GM12864 (cell line): ENCODE data around the gene RPRD1B.

Source experiments
- DNase-seq: peaks from one replicate; pipeline ENCODE4 v3.0.0-alpha.2; 2011; ENCODE audit warnings: low read depth
- H3K4me3 ChIP-seq: 2 replicates; pipeline ENCODE4 v1.5.1; 2011; ENCODE audit warnings: mild to moderate bottlenecking, low read depth, low read length, control low read depth
- CTCF ChIP-seq: IDR thresholded peaks from 2 replicates; pipeline ENCODE4 v1.5.1; 2011; ENCODE audit warnings: low read depth, mild to moderate bottlenecking, moderate library complexity, low read length, control low read depth, inconsistent platforms; ENCODE audit errors: missing control alignments

The RPRD1B gene

GRCh38 chr20:38132910-38133501 is 99.5 kb downstream of the RPRD1B start:
- DNase-seq, result no peak
- no peak for TF ChIP-seq CTCF

GRCh38 chr20:38133680-38134426 is 100.3 kb downstream of the RPRD1B start:
- TF ChIP-seq CTCF, result no peak
- no peak for DNase-seq
- no peak overlapping the region for H3K4me3 ChIP-seq

More at GRCh38 chr20:38132910-38133501, 99.5 kb downstream of the RPRD1B start:
- H3K4me3 ChIP-seq, result no peak overlapping the region

DNA sequence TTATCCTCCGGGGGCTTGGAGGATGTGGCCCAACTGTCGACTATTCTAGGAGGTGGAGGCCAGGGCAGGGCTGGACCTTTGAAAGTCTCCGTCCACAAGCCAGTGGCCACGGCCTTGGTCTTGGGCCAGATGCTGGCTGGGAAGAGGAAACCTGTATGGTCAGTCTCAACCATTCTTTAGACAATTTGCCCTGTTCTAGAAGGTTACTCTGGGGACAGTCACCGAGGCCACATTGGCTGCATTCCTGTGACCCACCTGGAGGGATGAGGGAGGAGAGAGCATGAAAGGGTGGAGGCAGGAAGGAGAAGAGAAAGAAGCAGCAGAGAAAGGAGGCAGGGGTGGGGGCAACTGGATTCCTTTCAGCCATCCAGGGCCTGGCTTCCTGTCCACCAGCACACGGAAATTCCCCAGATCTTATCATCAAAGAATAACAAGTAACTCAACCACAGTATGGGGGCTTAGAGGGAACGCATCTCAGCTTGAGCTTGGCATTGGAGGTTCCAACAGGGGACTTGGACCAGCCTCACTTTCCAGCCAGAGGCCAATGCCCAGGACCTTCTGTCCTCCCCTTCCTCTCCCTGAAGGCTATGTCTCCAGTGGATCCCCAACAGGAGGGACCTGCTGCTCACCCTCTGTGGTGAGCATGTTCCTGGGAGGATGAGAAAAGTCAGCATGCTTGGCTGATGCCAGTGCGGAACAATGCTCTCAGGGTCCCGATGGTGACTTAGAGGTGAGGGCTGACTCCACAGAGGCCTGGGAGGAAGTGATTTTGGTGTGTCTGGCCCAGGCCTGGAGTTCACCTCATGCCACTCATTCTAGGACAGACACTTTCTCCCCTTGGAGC is 101.1 kb downstream of the RPRD1B start:
- TF ChIP-seq CTCF, result no peak
- no peak overlapping the region for H3K4me3 ChIP-seq
- DNase-seq, result no peak

GRCh38 chr20:38135271-38135650 is 101.7 kb downstream of the RPRD1B start:
- no peak for DNase-seq
- no peak for TF ChIP-seq CTCF

GRCh38 chr20:38135651-38136420 is 102.3 kb downstream of the RPRD1B start:
- TF ChIP-seq CTCF, result no peak
- no peak for DNase-seq

More at GRCh38 chr20:38135271-38135650, 101.7 kb downstream of the RPRD1B start:
- no peak overlapping the region for H3K4me3 ChIP-seq

DNA sequence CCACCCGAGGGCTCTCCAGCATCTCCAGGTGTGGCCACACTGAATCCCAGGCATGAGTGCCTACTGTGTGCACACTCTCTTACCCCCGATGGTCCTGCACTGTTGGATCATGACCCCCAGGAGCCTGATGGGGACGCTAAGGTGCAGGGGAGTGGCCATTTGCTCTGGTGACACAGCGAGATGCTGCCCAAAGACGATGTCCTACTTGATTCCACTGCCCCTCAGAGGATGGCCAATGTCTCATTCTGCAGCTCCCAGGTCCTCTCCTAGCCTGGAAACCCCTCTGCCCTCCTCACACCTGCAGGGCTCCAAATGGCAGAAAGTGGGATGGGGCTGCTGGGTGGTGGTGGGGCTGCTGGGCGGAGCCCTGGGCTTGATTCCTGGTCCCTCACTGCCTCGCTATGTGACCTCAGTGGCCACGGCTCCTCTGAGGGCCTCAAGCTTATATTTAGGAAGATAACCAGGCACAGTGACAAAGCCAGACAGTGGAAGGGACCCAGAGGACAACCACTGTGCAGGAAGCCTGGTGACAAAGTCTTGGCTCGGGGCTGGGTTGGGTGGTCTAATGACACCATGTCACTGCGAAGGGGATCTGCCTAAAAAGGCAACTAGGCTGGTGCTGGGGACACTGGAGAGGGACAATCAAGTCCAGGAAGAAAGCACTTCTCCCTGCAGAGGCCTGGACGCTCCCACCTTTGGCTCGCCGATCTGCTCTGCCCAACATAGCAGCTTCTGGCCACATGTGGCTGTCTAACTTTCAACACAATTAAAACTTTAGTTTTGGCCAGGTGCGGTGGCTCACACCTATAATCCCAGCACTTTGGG is 103.1 kb downstream of the RPRD1B start:
- H3K4me3 ChIP-seq, result no peak overlapping the region
- no peak for DNase-seq
- TF ChIP-seq CTCF, result no peak

More at GRCh38 chr20:38135651-38136420, 102.3 kb downstream of the RPRD1B start:
- no peak overlapping the region for H3K4me3 ChIP-seq
